IPS-18a (cell line): ENCODE measurements around the gene RNF19B.
A peak's percentile ranks its signal among the peaks of the same experiment; 100 is the strongest.

ENCODE experiments used
- H3K27ac ChIP-seq: one replicate; pipeline ENCODE4 v1.5.1; 2013; ENCODE audit warnings: low read length
- H3K27me3 ChIP-seq: one replicate; pipeline ENCODE4 v1.6.1; 2013; ENCODE audit warnings: mild to moderate bottlenecking, low read length; ENCODE audit not compliant: control insufficient read depth, insufficient read depth
- H3K36me3 ChIP-seq: one replicate; pipeline ENCODE4 v1.6.1; 2013; ENCODE audit warnings: low read depth, low read length; ENCODE audit not compliant: control insufficient read depth
- H3K4me1 ChIP-seq: one replicate; pipeline ENCODE4 v1.6.1; 2013; ENCODE audit warnings: low read depth, low read length; ENCODE audit not compliant: control insufficient read depth
- H3K4me3 ChIP-seq: one replicate; pipeline ENCODE4 v1.5.1; 2013; ENCODE audit warnings: low read length
- H3K9ac ChIP-seq: one replicate; pipeline ENCODE4 v1.6.1; 2013; ENCODE audit warnings: mild to moderate bottlenecking, low read length, moderate library complexity
- H3K9me3 ChIP-seq: one replicate; pipeline ENCODE4 v1.6.1; 2013; ENCODE audit warnings: low read depth, low read length; ENCODE audit not compliant: control insufficient read depth

RNF19B gene

DNA sequence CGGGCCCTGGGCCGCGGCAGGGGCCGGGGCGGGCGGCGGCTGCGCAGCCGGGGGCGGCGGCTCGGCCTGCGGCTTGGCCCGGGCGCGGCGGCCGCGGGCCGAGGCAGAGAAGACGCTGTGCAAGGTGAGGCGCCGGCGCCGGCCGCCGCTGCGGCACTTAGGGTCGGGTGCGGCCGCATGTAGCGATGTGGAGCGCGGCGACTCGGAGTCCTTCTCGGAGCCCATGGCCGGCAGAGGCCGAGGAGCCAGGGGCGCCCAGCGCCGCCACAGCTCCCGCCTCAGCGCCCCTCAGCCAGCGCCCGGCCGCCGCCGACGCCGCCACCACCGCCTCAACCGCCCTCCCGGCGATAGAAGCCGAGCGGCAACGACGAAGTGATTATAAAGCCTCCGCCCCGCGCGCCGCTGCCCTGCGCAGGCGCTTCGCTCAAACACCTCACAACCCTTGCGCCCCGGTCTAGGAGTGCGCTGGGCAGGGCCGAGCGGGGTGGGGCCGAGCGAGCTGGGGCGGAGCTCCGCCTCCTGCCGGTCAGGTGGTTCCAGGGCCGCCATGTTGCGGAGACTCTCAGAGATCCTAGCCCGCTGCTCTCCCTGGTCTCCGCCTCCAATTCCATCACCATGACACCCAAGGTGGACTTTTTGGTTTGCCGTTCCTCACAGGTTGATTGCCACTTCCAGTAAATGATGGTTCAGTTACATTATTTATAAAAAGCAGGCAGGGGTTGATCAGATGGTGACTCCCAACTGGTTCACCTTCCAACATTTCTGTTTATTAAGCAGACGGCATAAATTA lies at the start of gene RNF19B:
Gene RNF19B, minus strand, starts transcription at position 349 of the 790 bp plus-strand sequence. Its CDS starts 124 bp downstream, at position 225.
- peaks cover 15% of the 10 kb centered on the region for H3K4me1 ChIP-seq
- H3K27me3 ChIP-seq = peaks cover 13% of the 10 kb centered on the region
- H3K9me3 ChIP-seq = no peaks in the 10 kb centered on the region
- H3K36me3 ChIP-seq = no peaks in the 10 kb centered on the region
- H3K4me3 ChIP-seq = peak within 1 kb of the TSS; percentile 76
- peak within 1 kb of the TSS; percentile 34 for H3K9ac ChIP-seq
- no peak within 1 kb of the TSS for H3K27ac ChIP-seq

DNA sequence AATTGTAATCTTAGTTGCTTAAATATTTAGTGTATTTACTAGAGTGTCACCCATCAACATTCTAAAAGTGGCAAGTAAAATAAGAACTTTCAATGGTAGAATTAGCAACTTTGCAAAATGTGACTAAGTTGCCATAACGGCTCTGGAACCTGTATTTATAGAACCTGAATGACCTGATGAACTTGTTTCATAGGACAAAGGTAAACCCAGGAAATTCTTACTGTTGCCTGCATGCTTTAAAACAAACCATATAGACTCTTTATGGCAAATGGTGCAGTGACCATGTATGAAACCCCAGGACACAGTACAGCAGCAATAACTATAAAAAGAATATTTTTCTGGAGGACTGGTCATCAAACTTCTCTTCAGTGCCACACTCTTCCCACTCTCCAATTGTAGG lies 49.2 kb upstream of the RNF19B start:
- Histone ChIP-seq H3K9ac (no peak overlapping the region), H3K27me3 (no peaks in the 10 kb centered on the region), H3K36me3 (peaks cover 61% of the 10 kb centered on the region), H3K4me1 (no peaks in the 10 kb centered on the region), H3K9me3 (no peaks in the 10 kb centered on the region), H3K4me3 (no peak overlapping the region), H3K27ac (no peak overlapping the region)

DNA sequence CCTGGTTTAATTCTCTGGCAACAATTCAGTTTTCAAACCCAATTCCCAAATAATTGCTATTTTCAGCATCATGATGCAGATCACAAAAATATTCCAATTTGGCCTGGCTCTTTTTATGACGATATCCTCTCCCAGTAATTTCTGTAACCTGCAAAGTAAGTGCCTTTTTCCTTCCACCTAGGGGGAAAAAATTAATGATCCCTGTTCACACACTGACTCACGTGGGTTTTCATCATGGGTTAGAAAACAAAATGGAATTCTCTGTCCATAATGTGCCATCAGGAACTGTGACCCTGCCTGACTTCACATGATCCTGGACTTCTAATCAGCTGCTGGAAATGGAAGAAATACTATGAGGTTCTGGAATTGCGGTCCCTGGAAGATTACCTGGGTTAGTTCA lies 47.6 kb upstream of the RNF19B start:
- Histone ChIP-seq H3K9ac (no peak overlapping the region), H3K27ac (no peak overlapping the region), H3K36me3 (peaks cover 56% of the 10 kb centered on the region), H3K9me3 (no peaks in the 10 kb centered on the region), H3K4me3 (no peak overlapping the region), H3K27me3 (no peaks in the 10 kb centered on the region), H3K4me1 (no peaks in the 10 kb centered on the region)

- no peaks in the 10 kb centered on the region for H3K4me1 ChIP-seq
- H3K4me3 ChIP-seq = no peak overlapping the region
- no peaks in the 10 kb centered on the region for H3K27me3 ChIP-seq
- H3K9me3 ChIP-seq = no peaks in the 10 kb centered on the region
- H3K27ac ChIP-seq = no peak overlapping the region
- H3K36me3 ChIP-seq = peaks cover 55% of the 10 kb centered on the region
- H3K9ac ChIP-seq = no peak overlapping the region
Observed at GRCh38 chr1:33010932-33011731, 46.5 kb upstream of the RNF19B start.

GRCh38 chr1:33009561-33009960 lies 45.0 kb upstream of the RNF19B start:
- Histone ChIP-seq H3K4me1 (no peaks in the 10 kb centered on the region), H3K27ac (no peak overlapping the region), H3K36me3 (peaks cover 54% of the 10 kb centered on the region)

GRCh38 chr1:33008051-33008914 lies 43.7 kb upstream of the RNF19B start:
- no peak overlapping the region for H3K9ac ChIP-seq
- peaks cover 41% of the 10 kb centered on the region for H3K36me3 ChIP-seq
- H3K4me1 ChIP-seq = no peaks in the 10 kb centered on the region
- no peaks in the 10 kb centered on the region for H3K9me3 ChIP-seq
- H3K27ac ChIP-seq = no peak overlapping the region
- H3K4me3 ChIP-seq = no peak overlapping the region
- H3K27me3 ChIP-seq = no peaks in the 10 kb centered on the region

More at GRCh38 chr1:33009561-33009960, 45.0 kb upstream of the RNF19B start:
- Histone ChIP-seq H3K4me3 (no peak overlapping the region), H3K9ac (no peak overlapping the region), H3K27me3 (no peaks in the 10 kb centered on the region), H3K9me3 (no peaks in the 10 kb centered on the region)

DNA sequence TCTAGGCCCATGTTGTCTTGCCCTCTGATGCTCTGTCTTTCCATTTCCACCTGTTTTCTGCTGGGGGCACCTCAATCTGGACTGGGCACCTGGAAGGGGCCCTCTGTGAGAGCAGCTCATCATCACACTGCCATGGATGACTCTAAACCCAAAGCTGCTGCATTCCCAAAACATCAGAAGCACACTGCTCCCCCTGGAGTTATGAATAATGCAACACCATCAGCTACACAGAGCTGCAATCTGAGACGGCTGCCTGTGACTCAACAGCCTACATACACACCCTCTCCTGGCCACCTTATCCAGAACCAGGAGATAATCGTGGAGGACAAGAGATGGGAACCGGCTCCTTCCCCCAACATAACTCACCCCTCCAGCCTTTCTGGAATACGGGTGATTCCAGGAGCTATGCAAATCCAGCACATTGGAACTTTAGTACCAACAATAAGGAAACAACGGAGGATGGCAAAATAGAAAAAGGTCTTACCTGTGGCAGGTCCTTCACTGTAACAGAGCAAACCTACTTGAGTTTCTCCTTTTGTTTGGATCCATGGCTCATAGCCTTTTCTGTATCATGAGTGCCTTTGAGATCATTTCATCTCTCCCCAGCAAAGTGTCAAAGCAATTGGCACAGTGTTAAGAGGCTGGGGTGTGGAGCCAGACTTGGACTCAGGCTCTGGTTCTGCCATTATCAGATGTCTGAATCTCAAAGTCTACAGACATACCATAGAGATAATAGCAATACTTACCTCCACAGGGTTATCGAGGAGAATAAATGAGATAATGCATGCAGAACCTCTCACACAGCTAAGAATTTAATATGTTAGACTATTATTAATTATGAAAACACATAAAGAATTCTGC lies 42.8 kb upstream of the RNF19B start:
- H3K27me3 ChIP-seq = no peaks in the 10 kb centered on the region
- no peak overlapping the region for H3K4me3 ChIP-seq
- H3K9ac ChIP-seq = no peak overlapping the region
- H3K4me1 ChIP-seq = no peaks in the 10 kb centered on the region
- H3K27ac ChIP-seq = no peak overlapping the region
- H3K36me3 ChIP-seq = peaks cover 33% of the 10 kb centered on the region
- H3K9me3 ChIP-seq = no peaks in the 10 kb centered on the region

DNA sequence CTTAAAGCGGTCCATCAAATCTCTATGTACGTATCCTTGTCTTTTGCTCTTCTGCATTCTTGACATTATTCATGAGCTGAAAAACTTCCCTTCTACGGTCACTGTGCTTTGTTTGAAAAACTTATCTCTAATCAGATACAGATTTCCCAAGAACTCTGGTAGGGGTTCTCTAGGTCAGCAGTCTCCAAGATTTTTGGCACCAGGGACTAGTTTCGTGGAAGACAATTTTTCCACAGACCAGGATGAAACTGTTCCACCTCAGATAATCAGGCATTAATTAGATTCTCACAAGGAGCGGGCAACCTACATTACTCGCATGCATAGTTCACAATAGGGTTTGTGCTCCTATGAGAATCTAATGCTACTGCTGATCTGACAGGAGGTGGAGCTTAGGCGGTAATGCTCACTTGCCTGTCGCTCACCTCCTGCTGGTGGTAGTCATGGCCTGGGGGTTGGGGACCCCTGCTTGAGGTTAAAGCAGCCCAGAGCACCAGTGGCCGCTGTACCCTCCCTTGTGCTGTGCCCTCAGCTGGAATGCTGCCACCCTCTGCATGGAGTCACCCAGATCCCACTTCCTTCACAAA lies 41.3 kb upstream of the RNF19B start:
- Histone ChIP-seq H3K9ac (no peak overlapping the region), H3K27ac (no peak overlapping the region), H3K4me3 (no peak overlapping the region), H3K4me1 (no peaks in the 10 kb centered on the region), H3K36me3 (peaks cover 18% of the 10 kb centered on the region), H3K27me3 (no peaks in the 10 kb centered on the region), H3K9me3 (no peaks in the 10 kb centered on the region)

DNA sequence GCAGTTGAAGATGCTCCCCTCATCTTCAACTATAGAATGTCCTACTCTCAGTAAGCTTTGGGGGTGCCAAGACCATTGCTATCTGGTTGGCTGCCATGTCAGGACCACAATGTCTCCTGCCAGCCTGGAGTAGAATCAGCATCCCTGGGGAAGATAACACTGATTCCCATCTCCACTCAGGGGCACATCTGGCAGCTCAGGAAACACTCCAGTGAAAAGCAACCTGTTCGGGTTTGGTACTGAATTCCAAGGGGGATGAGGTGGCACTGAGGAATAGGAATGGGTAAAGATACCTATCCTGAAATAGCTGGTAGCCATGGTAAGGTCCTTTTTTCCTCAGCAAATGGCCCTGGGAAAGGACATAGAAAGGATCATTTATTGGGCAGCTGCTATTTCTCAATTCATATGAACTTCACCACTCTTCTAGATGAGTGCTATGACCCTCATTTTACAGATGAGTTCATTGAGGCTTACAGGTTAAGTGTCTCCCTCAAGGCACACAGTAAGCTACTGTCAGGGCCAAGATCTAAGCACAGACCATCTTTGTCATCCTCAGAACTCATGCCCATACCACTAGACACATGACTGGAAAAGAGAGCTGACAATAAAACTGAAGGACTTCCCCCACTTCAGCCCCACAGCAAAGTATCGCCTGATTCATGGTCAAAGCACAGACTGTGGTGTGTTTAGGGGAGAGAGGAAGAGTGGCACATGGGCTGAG lies 40.7 kb upstream of the RNF19B start:
- Histone ChIP-seq H3K27ac (no peak overlapping the region), H3K9ac (no peak overlapping the region), H3K27me3 (no peaks in the 10 kb centered on the region), H3K4me1 (no peaks in the 10 kb centered on the region), H3K36me3 (peaks cover 14% of the 10 kb centered on the region), H3K4me3 (no peak overlapping the region), H3K9me3 (no peaks in the 10 kb centered on the region)

DNA sequence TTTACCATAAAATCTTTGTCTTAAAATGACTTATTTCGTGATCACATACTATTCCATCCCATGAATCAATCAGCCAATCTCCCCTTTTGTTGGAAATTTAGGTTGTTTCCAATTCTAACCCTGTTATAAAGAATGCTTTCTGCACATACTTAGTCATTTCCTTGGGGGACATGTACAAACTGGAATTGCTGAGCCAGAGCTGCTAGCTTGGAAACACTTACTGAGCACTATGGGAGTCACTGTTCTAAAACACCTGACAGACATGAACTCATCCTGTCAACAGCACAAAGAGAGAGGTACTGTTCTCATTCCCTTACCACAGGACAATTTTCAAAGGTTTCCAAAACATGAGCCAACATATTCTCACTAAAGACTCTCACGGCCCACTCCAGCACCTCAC lies 40.0 kb upstream of the RNF19B start:
- Histone ChIP-seq H3K9me3 (no peaks in the 10 kb centered on the region), H3K36me3 (peaks cover 14% of the 10 kb centered on the region), H3K27ac (no peak overlapping the region), H3K9ac (no peak overlapping the region), H3K4me1 (no peaks in the 10 kb centered on the region), H3K4me3 (no peak overlapping the region), H3K27me3 (no peaks in the 10 kb centered on the region)
